Stimulated activated CD4-positive, alpha-beta T cell treated with anti-CD3 and anti-CD28 coated beads, Interleukin-15, amount 100 ng/mL, for 48 hours (primary cell): ENCODE results near the gene CA5A.
"Not testable (repeated sequence)": the region's sequence is repeated elsewhere in the genome, so short reads cannot be mapped to it uniquely, and the experiment has no call there.

Experiments
- DNase-seq, 2 donors: peaks; one replicate each; pipeline ENCODE4 v3.0.0-alpha.2; 2020; ENCODE audit warnings: low read depth in 2 of 2

Gene CA5A

DNA sequence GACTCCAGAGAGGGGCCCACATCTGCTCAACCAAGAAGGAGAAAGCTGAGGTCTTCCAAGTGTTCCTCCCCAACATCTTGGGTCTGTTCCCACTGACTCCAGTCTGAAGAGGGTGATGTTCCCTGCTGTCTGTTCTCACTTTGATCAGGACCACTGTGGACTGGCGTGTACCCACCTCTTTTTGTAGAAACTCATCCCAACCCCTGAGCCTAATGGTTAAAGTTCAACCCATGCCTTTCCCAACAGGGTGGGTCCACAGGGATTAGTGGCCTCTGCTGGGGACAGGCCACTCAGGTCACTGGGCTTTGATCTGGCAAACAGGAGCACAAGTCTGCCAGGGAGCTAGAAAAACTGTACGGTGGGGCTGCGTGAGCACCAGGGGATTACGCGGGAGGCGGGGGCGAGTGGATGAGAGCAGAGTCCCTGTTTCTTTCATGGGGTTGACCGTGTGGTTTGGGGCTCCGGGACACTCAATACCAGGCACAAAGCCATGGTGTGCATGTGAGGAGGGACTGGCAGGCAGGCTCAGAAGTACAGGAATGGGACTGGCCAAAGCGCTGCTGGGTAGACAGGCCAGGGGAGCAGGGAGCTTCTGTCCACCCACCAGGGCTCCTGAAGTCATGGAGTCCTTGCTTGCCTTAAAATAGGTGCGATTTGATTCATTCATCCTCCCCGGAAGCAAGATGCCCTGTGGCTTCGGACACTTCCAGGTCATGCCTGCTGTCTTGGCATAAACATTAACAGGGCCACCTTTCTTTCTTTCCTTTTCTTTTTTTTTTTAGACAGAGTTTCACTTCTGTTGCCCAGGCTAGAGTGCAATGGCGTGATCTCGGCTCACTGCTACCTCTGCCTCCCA is at the start of gene CA5A:
TSS of gene CA5A (minus strand) at position 155 of the 856 bp plus-strand sequence. CDS start at position 76, 79 bp downstream.
- DNase-seq = no peak

GRCh38 chr16:87985493-87985892 is 49.2 kb upstream of the CA5A start:
- not testable (repeated sequence) for DNase-seq

- DNase-seq = no peak
These were observed 48.4 kb upstream of the CA5A start for GRCh38 chr16:87984632-87985267.

GRCh38 chr16:87984180-87984579 is 47.9 kb upstream of the CA5A start:
- DNase-seq = not testable (repeated sequence)

DNA sequence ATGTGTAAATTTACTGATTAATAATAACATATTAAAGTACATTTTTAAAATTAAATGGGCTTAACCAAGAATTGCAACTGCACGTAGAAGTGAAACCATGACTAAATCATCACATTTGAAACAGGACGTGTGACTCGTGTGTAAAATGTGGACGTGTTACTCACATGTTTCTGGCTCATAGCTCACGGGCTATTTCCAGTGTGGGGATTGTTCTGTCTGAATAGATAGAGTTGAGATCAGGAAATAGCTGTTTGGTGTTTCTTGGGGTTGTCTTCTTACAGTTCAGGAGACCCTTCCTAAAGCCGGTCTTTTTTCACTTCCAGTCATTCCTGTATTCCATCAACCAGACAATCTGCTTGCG is 47.4 kb upstream of the CA5A start:
- peak; percentile 36 to 53 for DNase-seq

DNA sequence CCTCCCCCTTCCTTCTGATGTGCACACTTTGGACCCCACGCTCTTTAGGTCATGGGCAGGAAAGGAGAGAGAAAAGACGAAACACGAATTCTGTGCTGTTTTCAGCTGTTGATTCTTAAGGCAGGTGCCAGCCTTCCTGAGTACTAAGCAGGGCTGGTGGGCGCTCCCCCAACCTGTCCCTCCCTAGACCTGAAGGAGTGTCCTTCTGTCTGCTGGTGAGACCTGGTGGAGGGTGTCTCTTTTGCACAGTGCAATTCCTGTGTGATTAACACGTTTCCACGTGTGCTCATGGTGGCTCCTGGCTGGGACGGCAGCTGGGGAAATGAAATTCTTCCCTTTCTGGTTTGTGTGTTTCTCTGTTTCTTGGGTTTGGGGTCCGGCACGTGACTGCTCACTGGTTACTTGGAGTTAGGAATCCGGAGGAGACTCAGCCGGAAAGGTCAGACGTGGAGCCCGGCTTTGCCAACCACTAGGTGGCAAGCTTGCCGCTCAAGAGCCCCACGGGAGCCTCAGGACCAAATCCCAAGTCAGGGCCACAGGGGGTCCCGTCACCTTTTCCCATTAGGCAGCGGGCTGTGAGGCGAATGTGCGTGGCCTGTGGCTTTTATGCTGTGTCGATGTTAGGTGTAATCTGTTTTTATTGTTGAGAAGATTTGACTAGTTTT is 46.9 kb upstream of the CA5A start:
- DNase-seq = not testable (repeated sequence)

- DNase-seq = no peak
These were observed 46.3 kb upstream of the CA5A start for GRCh38 chr16:87982581-87983041.

- not testable (repeated sequence) for DNase-seq
These were observed 45.0 kb upstream of the CA5A start for GRCh38 chr16:87981376-87981775.

DNA sequence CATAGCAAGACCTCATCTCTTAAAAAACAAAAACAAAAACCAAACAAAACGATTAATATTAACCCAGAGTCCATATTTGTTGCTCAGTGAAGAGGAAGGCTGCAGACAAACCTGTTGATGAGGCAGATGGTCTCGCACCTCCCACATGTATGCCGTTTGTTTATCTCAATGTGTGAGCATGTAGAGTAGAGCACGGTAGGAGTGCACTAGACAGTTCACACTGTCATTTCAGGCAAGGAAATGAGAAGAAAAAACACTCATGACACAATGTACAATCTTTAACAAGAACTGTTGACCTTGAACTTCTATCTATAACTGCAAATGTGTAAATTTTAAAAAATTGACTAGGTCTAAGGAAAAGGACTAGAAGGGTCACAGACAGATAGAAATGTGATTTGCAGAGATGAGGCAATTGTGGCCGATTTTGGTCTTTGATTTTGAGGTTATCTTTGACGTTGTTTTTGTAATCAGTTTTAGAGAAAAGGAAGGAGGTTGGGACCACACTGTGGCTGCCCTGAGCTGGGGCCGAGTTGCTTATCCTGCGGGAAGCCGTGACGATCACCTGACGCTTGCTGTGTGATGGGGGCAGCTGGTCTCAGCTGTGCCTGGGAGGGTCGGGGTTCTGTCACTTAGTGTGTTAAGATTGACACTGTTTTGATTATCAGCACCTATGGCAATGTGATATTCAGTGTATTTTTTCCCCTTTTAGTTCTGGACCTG is 43.7 kb upstream of the CA5A start:
- not testable (repeated sequence) for DNase-seq

GRCh38 chr16:87979352-87979751 is 43.0 kb upstream of the CA5A start:
- no peak for DNase-seq

- DNase-seq = no peak
These were observed 41.8 kb upstream of the CA5A start for GRCh38 chr16:87978127-87978526.

DNA sequence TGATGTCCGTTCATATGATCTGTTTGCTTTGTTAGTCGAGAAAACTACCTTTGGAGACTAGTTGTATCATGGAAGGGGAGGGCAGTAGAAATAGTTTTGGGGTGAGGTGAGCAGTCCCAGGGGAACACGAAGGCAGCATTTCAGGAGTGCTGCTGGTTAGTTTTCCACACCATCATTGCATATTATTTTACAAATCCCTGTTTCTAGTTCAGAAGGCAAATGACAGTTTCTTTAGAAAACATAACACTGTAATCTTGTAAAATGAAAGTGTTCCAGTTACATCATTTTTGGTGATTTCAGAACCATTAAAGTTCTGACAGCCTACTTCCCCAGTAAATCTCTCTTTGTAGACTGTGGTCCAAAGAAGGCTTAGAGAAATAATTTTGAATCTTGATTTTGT is 40.3 kb upstream of the CA5A start:
- no peak for DNase-seq

- no peak for DNase-seq
These were observed 37.8 kb upstream of the CA5A start for GRCh38 chr16:87974178-87974577.

DNA sequence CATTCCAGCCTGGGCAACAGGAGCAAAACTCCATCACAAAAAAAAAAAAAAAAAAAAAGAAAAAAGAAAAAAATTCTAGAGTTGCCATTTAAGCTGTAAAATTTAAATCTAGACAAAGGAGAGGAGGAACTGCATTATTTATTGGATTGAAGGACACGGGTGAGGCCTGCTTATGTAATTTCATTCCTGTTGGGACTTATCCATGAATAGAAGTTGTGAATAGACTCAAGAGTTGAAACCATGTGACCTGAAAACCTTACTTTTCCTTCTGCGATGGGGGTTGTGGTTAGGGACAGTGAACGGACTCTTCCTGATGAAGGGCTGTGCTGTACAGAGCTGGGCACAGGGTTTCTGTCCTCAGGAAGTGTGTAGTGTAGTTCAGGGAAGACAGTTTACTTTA is 37.4 kb upstream of the CA5A start:
- no peak for DNase-seq

GRCh38 chr16:87971933-87972332 is 35.6 kb upstream of the CA5A start:
- no peak for DNase-seq

- DNase-seq = no peak
These were observed 33.9 kb upstream of the CA5A start for GRCh38 chr16:87970186-87970585.

DNA sequence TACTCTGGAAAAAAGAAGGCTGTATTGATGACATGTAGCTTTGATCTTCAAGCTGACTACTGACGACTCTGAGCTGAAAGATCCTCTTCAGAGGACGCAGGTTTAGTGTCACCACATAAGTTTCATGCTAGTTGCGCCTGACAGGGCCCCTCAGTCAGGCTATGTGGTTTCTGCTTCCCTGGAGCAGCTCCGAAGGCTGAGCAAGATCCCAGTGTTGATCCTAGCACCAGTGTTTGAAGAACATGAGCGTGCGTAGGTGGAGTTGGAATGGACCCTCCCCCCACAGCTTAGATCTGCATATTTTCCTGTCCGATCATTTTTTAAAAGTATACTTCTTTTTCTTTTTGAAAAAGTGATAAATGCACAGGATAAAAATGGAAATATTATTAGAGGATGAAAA is 32.2 kb upstream of the CA5A start:
- no peak for DNase-seq

DNA sequence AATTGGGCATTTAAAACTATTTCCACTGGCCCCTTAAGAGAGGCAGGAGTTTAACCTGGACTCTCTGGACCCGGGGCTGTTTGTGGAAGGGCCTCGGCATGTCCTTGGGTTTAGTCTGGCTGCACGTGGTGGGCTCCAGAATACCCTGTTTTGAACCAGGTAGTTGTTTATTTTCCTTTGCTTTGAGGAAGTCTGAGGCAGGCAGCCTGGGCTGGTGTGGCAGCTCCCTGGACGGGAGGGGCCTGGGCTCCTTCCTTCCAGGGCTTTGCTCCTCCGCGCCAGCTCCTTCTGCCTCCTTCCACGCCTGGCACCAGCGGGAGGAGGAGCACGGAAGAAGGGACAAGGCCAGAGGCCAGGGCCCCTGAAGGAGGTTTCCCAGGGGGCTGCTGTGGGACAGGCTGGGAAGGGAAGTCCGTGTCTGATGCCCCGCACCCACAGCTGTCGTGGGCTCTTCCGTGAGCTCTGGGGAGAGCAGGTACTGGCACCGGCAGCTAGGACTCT is 30.4 kb upstream of the CA5A start:
- no peak for DNase-seq

GRCh38 chr16:87966064-87966645 is 29.8 kb upstream of the CA5A start:
- no peak for DNase-seq

- DNase-seq = no peak
These were observed 29.1 kb upstream of the CA5A start for GRCh38 chr16:87965417-87965816.

DNA sequence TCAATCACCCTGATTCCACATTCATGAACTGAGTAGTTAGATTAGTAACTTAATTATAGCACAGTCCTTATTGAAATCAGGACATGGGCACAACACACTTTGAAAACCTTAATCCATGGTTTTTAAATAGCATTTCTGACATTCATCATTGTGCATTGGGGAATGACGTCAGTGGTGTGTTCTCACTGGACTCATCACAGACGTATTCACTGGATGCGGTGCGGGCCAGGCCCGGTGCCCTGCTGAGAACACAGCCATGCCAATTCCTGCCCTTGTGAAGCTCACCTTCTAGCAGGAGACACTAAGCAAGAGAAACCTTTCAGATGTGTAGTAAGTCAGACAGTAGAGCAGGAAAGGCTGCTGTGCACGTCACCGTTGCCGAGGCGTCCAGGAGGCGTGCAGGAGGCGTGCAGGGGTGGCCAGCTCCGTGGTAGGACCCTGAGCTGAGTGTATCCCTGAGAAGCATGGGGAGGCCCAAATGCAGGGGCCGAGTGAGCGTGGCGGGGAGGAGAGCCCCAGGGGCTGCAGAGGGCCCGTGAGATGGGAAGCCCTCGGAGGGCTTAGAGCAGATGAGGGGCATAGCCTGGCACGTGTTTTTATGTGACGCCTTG is 27.8 kb upstream of the CA5A start:
- no peak for DNase-seq
